Stimulated activated naive B cell treated with anti-CD40 and anti-IgM and Interleukin-4, amounts not matched to agents 10 μg/mL and 1 μg/mL and 100 μg/mL, for 72 hours (primary cell): Measurements from ENCODE around the gene HEPACAM.

ENCODE experiments used
- ATAC-seq, 2 donors: fragments of 150-1000 bp; cut with Tn5 transposase; replicated peaks; 2 replicates each; pipeline ENCODE4 v1.10.0; 2021; ENCODE audit warnings: moderate library complexity in 1 of 2
- DNase-seq: peaks from one replicate; pipeline ENCODE4 v3.0.0; 2021
- H3K27ac Mint-ChIP-seq: one replicate; pipeline ENCODE4 v1.8.0; 2022; ENCODE audit warnings: mild to moderate bottlenecking, mixed read lengths
- H3K27me3 Mint-ChIP-seq, 2 donors: one replicate each; pipeline ENCODE4 v1.8.0; 2022; ENCODE audit warnings: mixed read lengths in 2 of 2
- H3K36me3 Mint-ChIP-seq, 2 donors: one replicate each; pipeline ENCODE4 v1.8.0; 2022; ENCODE audit warnings: mixed read lengths in 2 of 2, mild to moderate bottlenecking in 1 of 2
- H3K4me1 Mint-ChIP-seq, 2 donors: one replicate each; pipeline ENCODE4 v1.8.0; 2022; ENCODE audit warnings: mixed read lengths in 2 of 2, mild to moderate bottlenecking in 1 of 2
- H3K4me3 Mint-ChIP-seq, 2 donors: one replicate each; pipeline ENCODE4 v1.8.0; 2022; ENCODE audit warnings: mild to moderate bottlenecking in 2 of 2, mixed read lengths in 2 of 2, moderate library complexity in 1 of 2
- H3K9me3 Mint-ChIP-seq, 2 donors: one replicate each; pipeline ENCODE4 v1.8.0; 2022; ENCODE audit warnings: mixed read lengths in 2 of 2, mild to moderate bottlenecking in 1 of 2

The HEPACAM gene

GRCh38 chr11:124878759-124879492, 56.9 kb downstream of the HEPACAM start:
- DNase-seq (no peak), ATAC-seq (no peak)
- H3K36me3 Mint-ChIP-seq, result no peaks in the 10 kb centered on the region
- H3K27me3 Mint-ChIP-seq, result peaks cover 61 to 62% of the 10 kb centered on the region in 2 donors
- H3K4me1 Mint-ChIP-seq, result peaks cover 14 to 25% of the 10 kb centered on the region in 2 donors
- no peak overlapping the region for H3K4me3 Mint-ChIP-seq
- no peak overlapping the region for H3K27ac Mint-ChIP-seq
- no peaks in the 10 kb centered on the region for H3K9me3 Mint-ChIP-seq

- Mint-ChIP-seq H3K4me3 (peak overlapping the region in 1 of 2 donors; percentile 47), H3K4me1 (peaks cover 14 to 25% of the 10 kb centered on the region in 2 donors), H3K27ac (no peak overlapping the region), H3K27me3 (peaks cover 66 to 68% of the 10 kb centered on the region in 2 donors), H3K9me3 (no peaks in the 10 kb centered on the region), H3K36me3 (no peaks in the 10 kb centered on the region)
- DNase-seq (no peak), ATAC-seq (no peak)
These were observed 57.7 kb downstream of the HEPACAM start for GRCh38 chr11:124877910-124878758.

- peak overlapping the region; percentile 83 to 86 for H3K4me3 Mint-ChIP-seq
- H3K4me1 Mint-ChIP-seq, result peaks cover 14 to 25% of the 10 kb centered on the region in 2 donors
- H3K27me3 Mint-ChIP-seq, result peaks cover 72 to 74% of the 10 kb centered on the region in 2 donors
- ATAC-seq (no peak), DNase-seq (no peak)
- H3K36me3 Mint-ChIP-seq, result no peaks in the 10 kb centered on the region
- H3K27ac Mint-ChIP-seq, result no peak overlapping the region
- H3K9me3 Mint-ChIP-seq, result no peaks in the 10 kb centered on the region
These were observed 58.3 kb downstream of the HEPACAM start for GRCh38 chr11:124877631-124877909.

GRCh38 chr11:124876818-124877630, 58.8 kb downstream of the HEPACAM start:
- ATAC-seq (no peak), DNase-seq (no peak)
- Mint-ChIP-seq H3K4me3 (peak overlapping the region; percentile 83 to 86), H3K27me3 (peaks cover 77 to 79% of the 10 kb centered on the region in 2 donors), H3K36me3 (no peaks in the 10 kb centered on the region), H3K4me1 (peaks cover 14 to 25% of the 10 kb centered on the region in 2 donors), H3K9me3 (no peaks in the 10 kb centered on the region), H3K27ac (peak overlapping the region; percentile 60)

GRCh38 chr11:124875943-124876817, 59.7 kb downstream of the HEPACAM start:
- ATAC-seq, result peak; percentile 91 to 94
- no peaks in the 10 kb centered on the region for H3K9me3 Mint-ChIP-seq

GRCh38 chr11:124875401-124875800, 60.4 kb downstream of the HEPACAM start:
- Mint-ChIP-seq H3K4me1 (peaks cover 14 to 25% of the 10 kb centered on the region in 2 donors), H3K9me3 (no peaks in the 10 kb centered on the region), H3K27me3 (peaks cover 83 to 84% of the 10 kb centered on the region in 2 donors), H3K27ac (no peak overlapping the region), H3K36me3 (no peaks in the 10 kb centered on the region), H3K4me3 (peak overlapping the region; percentile 61 to 65)
- DNase-seq (no peak), ATAC-seq (no peak)

More at GRCh38 chr11:124875943-124876817, 59.7 kb downstream of the HEPACAM start:
- Mint-ChIP-seq H3K27me3 (peaks cover 81 to 84% of the 10 kb centered on the region in 2 donors), H3K36me3 (no peaks in the 10 kb centered on the region), H3K4me3 (peak overlapping the region; percentile 83 to 86), H3K4me1 (peaks cover 14 to 25% of the 10 kb centered on the region in 2 donors), H3K27ac (peak overlapping the region; percentile 60)
- DNase-seq, result peak; percentile 70

- no peak for DNase-seq
- Mint-ChIP-seq H3K4me3 (peak overlapping the region in 1 of 2 donors; percentile 8), H3K36me3 (no peaks in the 10 kb centered on the region), H3K27me3 (peaks cover 85 to 86% of the 10 kb centered on the region in 2 donors), H3K9me3 (no peaks in the 10 kb centered on the region), H3K4me1 (peaks cover 16 to 25% of the 10 kb centered on the region in 2 donors), H3K27ac (no peak overlapping the region)
- ATAC-seq, result no peak
These were observed 61.1 kb downstream of the HEPACAM start for GRCh38 chr11:124874571-124875255.

- ATAC-seq, result no peak
- Mint-ChIP-seq H3K36me3 (no peaks in the 10 kb centered on the region), H3K4me3 (no peak overlapping the region), H3K27me3 (peaks cover 85 to 86% of the 10 kb centered on the region in 2 donors), H3K27ac (no peak overlapping the region), H3K9me3 (peaks cover 0 to 1% of the 10 kb centered on the region in 2 donors), H3K4me1 (peaks cover 19 to 31% of the 10 kb centered on the region in 2 donors)
- no peak for DNase-seq
These were observed 61.9 kb downstream of the HEPACAM start for GRCh38 chr11:124873951-124874350.

GRCh38 chr11:124872741-124873140, 63.1 kb downstream of the HEPACAM start:
- DNase-seq, result no peak
- Mint-ChIP-seq H3K27me3 (peaks cover 85 to 86% of the 10 kb centered on the region in 2 donors), H3K4me3 (no peak overlapping the region), H3K27ac (no peak overlapping the region), H3K4me1 (peaks cover 22 to 41% of the 10 kb centered on the region in 2 donors), H3K36me3 (no peaks in the 10 kb centered on the region), H3K9me3 (peaks cover 0 to 1% of the 10 kb centered on the region in 2 donors)
- ATAC-seq, result no peak

- DNase-seq (no peak), ATAC-seq (no peak)
- Mint-ChIP-seq H3K27ac (no peak overlapping the region), H3K9me3 (peaks cover 0 to 1% of the 10 kb centered on the region in 2 donors), H3K36me3 (no peaks in the 10 kb centered on the region), H3K4me3 (no peak overlapping the region), H3K4me1 (peaks cover 19 to 41% of the 10 kb centered on the region in 2 donors), H3K27me3 (peaks cover 85 to 86% of the 10 kb centered on the region in 2 donors)
These were observed 63.6 kb downstream of the HEPACAM start for GRCh38 chr11:124872280-124872679.

- no peak overlapping the region for H3K27ac Mint-ChIP-seq
- no peak for DNase-seq
- H3K27me3 Mint-ChIP-seq, result peaks cover 90 to 91% of the 10 kb centered on the region in 2 donors
- no peak for ATAC-seq
- peaks cover 0 to 4% of the 10 kb centered on the region in 2 donors for H3K36me3 Mint-ChIP-seq
- H3K4me3 Mint-ChIP-seq, result no peak overlapping the region
- peaks cover 0 to 4% of the 10 kb centered on the region in 2 donors for H3K9me3 Mint-ChIP-seq
- peaks cover 19 to 40% of the 10 kb centered on the region in 2 donors for H3K4me1 Mint-ChIP-seq
These were observed 65.4 kb downstream of the HEPACAM start for GRCh38 chr11:124870430-124870829.

- no peak for DNase-seq
- Mint-ChIP-seq H3K27me3 (peaks cover 85 to 88% of the 10 kb centered on the region in 2 donors), H3K36me3 (peaks cover 0 to 4% of the 10 kb centered on the region in 2 donors), H3K9me3 (peaks cover 0 to 4% of the 10 kb centered on the region in 2 donors), H3K4me3 (no peak overlapping the region), H3K27ac (peak overlapping the region; percentile 39), H3K4me1 (peaks cover 18 to 43% of the 10 kb centered on the region in 2 donors)
- no peak for ATAC-seq
These were observed 65.9 kb downstream of the HEPACAM start for GRCh38 chr11:124869856-124870387.
